ENCODE results near the gene ALCAM.

GRCh38 chr3:105365081-105365390, 1.7 kb upstream of the ALCAM start:
- no peak for TF ChIP-seq CTCF (IDR thresholded peaks at IDR 0.05)
- no peak for TF ChIP-seq ZFX (IDR thresholded peaks at IDR 0.05; ENCODE audit: borderline replicate concordance)
